Nephron (organoid): ENCODE results near the gene HEATR5B.

Experiments
- H3K27ac Mint-ChIP-seq, 3 experiments: 2 replicates each; pipeline ENCODE4 v1.8.0; 2020; ENCODE audit warnings: mixed read lengths in 3 of 3, mild to moderate bottlenecking in 2 of 3, moderate library complexity in 1 of 3
- H3K27me3 Mint-ChIP-seq: 2 replicates; pipeline ENCODE4 v1.8.0; 2021; ENCODE audit warnings: low read depth, mild to moderate bottlenecking, moderate library complexity, mixed read lengths
- H3K36me3 Mint-ChIP-seq: 2 replicates; pipeline ENCODE4 v1.8.0; 2020; ENCODE audit warnings: low read depth, mixed read lengths
- H3K4me1 Mint-ChIP-seq: 2 replicates; pipeline ENCODE4 v1.8.0; 2020; ENCODE audit warnings: mixed read lengths
- H3K4me3 Mint-ChIP-seq, 3 experiments: 2 replicates each; pipeline ENCODE4 v1.8.0; 2020; ENCODE audit warnings: mild to moderate bottlenecking in 3 of 3, mixed read lengths in 3 of 3, moderate library complexity in 2 of 3
- H3K9me3 Mint-ChIP-seq: 2 replicates; pipeline ENCODE4 v1.8.0; 2020; ENCODE audit warnings: mixed read lengths
- CTCF ChIP-seq, 3 experiments: fragments of 200-600 bp; sonication (generic); IDR thresholded peaks; one replicate each; pipeline ENCODE4 v1.5.0; 2021; ENCODE audit warnings: antibody characterized with exemption in 3 of 3; ENCODE audit not compliant: unreplicated experiment in 3 of 3

HEATR5B gene

GRCh38 chr2:37084797-37085196, 625 bp upstream of the HEATR5B start:
- no peaks in the 10 kb centered on the region for H3K9me3 Mint-ChIP-seq
- H3K27me3 Mint-ChIP-seq: no peaks in the 10 kb centered on the region
- H3K4me1 Mint-ChIP-seq: peaks cover 25% of the 10 kb centered on the region
- peaks cover 35% of the 10 kb centered on the region for H3K36me3 Mint-ChIP-seq
- no peak overlapping the region for H3K27ac Mint-ChIP-seq
- TF ChIP-seq CTCF (IDR thresholded peaks at IDR 0.05; ENCODE audit: unreplicated experiment in 3 of 3): no peak
- H3K4me3 Mint-ChIP-seq: no peak overlapping the region

GRCh38 chr2:37080689-37081088, 3.5 kb downstream of the HEATR5B start:
- Mint-ChIP-seq H3K4me3 (peak overlapping the region in 2 of 3 experiments; percentile 21 to 41), H3K9me3 (no peaks in the 10 kb centered on the region), H3K36me3 (peaks cover 39% of the 10 kb centered on the region), H3K27me3 (no peaks in the 10 kb centered on the region), H3K27ac (no peak overlapping the region), H3K4me1 (peaks cover 25% of the 10 kb centered on the region)
- TF ChIP-seq CTCF (IDR thresholded peaks at IDR 0.05; ENCODE audit: unreplicated experiment in 3 of 3): no peak

GRCh38 chr2:37080266-37080665, 3.9 kb downstream of the HEATR5B start:
- no peaks in the 10 kb centered on the region for H3K27me3 Mint-ChIP-seq
- no peak for TF ChIP-seq CTCF (IDR thresholded peaks at IDR 0.05; ENCODE audit: unreplicated experiment in 3 of 3)
- no peaks in the 10 kb centered on the region for H3K9me3 Mint-ChIP-seq
- H3K36me3 Mint-ChIP-seq: peaks cover 43% of the 10 kb centered on the region
- H3K4me1 Mint-ChIP-seq: peaks cover 25% of the 10 kb centered on the region
- no peak overlapping the region for H3K27ac Mint-ChIP-seq
- H3K4me3 Mint-ChIP-seq: peak overlapping the region; percentile 4 to 41 (median 23)

- no peak overlapping the region for H3K27ac Mint-ChIP-seq
- no peaks in the 10 kb centered on the region for H3K9me3 Mint-ChIP-seq
- TF ChIP-seq CTCF (IDR thresholded peaks at IDR 0.05; ENCODE audit: unreplicated experiment in 3 of 3): no peak
- H3K36me3 Mint-ChIP-seq: peaks cover 41% of the 10 kb centered on the region
- H3K27me3 Mint-ChIP-seq: no peaks in the 10 kb centered on the region
- H3K4me1 Mint-ChIP-seq: no peaks in the 10 kb centered on the region
- H3K4me3 Mint-ChIP-seq: no peak overlapping the region
Observed at GRCh38 chr2:37070931-37071330, 13.2 kb downstream of the HEATR5B start.

- Mint-ChIP-seq H3K36me3 (peaks cover 29% of the 10 kb centered on the region), H3K4me1 (no peaks in the 10 kb centered on the region), H3K9me3 (no peaks in the 10 kb centered on the region), H3K27ac (no peak overlapping the region), H3K4me3 (no peak overlapping the region), H3K27me3 (no peaks in the 10 kb centered on the region)
- TF ChIP-seq CTCF (IDR thresholded peaks at IDR 0.05; ENCODE audit: unreplicated experiment in 3 of 3): no peak
Observed at GRCh38 chr2:37068686-37069085, 15.5 kb downstream of the HEATR5B start.

- peaks cover 27% of the 10 kb centered on the region for H3K36me3 Mint-ChIP-seq
- no peak for TF ChIP-seq CTCF (IDR thresholded peaks at IDR 0.05; ENCODE audit: unreplicated experiment in 3 of 3)
- H3K27ac Mint-ChIP-seq: no peak overlapping the region
- no peaks in the 10 kb centered on the region for H3K27me3 Mint-ChIP-seq
- H3K9me3 Mint-ChIP-seq: no peaks in the 10 kb centered on the region
- no peak overlapping the region for H3K4me3 Mint-ChIP-seq
- no peaks in the 10 kb centered on the region for H3K4me1 Mint-ChIP-seq
Observed at GRCh38 chr2:37061776-37062175, 22.4 kb downstream of the HEATR5B start.
